Esophagus squamous epithelium (tissue), 4 donors: ENCODE data around the gene GLG1.

Source experiments
- CTCF ChIP-seq, 6 experiments: fragments of 450-650 bp in 4 of 6; fragments of 200-600 bp in 2 of 6; sonication (generic) in 2 of 6; IDR thresholded peaks; one replicate each; pipeline ENCODE4 v1.5.1; 2016 to 2019; ENCODE audit warnings: antibody characterized with exemption in 6 of 6, mild to moderate bottlenecking in 4 of 6, moderate library complexity in 4 of 6
- POLR2A ChIP-seq, 4 donors: fragments of 450-650 bp; IDR thresholded peaks; one replicate each; pipeline ENCODE4 v1.6.1; 2017; ENCODE audit warnings: antibody characterized with exemption in 4 of 4, mild to moderate bottlenecking in 4 of 4, moderate library complexity in 3 of 4

GRCh38 chr16:74633686-74634085, 26.8 kb upstream of the GLG1 start:
- TF ChIP-seq CTCF (IDR thresholded peaks at IDR 0.05) (no peak), POLR2A (IDR thresholded peaks at IDR 0.05) (no peak)
